HCT116 (cell line): ENCODE data around the gene BEX3. TPM values are rescaled to one million over a fixed set of nuclear protein-coding genes. Genes with fewer than 3 reads are reported as not detected.

Experiments used
- ATAC-seq: fragments of 200-7000 bp; cut with Tn5 transposase; 2 replicates; pipeline ENCODE4 v1.9.1; 2020; ENCODE audit warnings: mild to moderate bottlenecking, moderate library complexity
- BruUV-seq: library from RNA; stranded (reverse); fragments of 400-500 nt; replicated peaks from 2 replicates; lab custom pipeline; 2021; lab: Mats Ljungman, UMichigan
- CTCF ChIA-PET: fragments of 300-600 bp; sonication (Branson Sonifier 250); formaldehyde crosslinking; loops from one replicate; lab custom pipeline; 2021; ENCODE audit warnings: antibody characterized with exemption; lab: Charles Lee
- POLR2A ChIA-PET: fragments of 300-600, 350-600 bp; sonication (Branson Sonifier 250); formaldehyde crosslinking; loops from one replicate; lab custom pipeline; 2021; ENCODE audit warnings: antibody characterized with exemption; lab: Charles Lee
- RAD21 ChIA-PET, 2 experiments: fragments of 300-600 bp; sonication (Branson Sonifier 250); formaldehyde crosslinking; loops; one replicate each; lab custom pipeline; 2023; ENCODE audit warnings: low total read pairs in 2 of 2; ENCODE audit not compliant: uncharacterized antibody in 2 of 2, unreplicated experiment in 2 of 2, low non-redundant PET in 1 of 2; lab: Charles Lee
- DNase-seq: peaks from one replicate; pipeline ENCODE4 v3.0.0-alpha.2; 2010; ENCODE audit warnings: low read depth, low spot score
- H2AFZ ChIP-seq: fragments of 200-600 bp; shearing (Covaris generic), sonication (generic); 2 replicates; pipeline ENCODE4 v1.6.1; 2017; ENCODE audit warnings: low read depth, mixed run types, mixed read lengths, antibody characterized with exemption, low read length; ENCODE audit not compliant: poor library complexity, severe bottlenecking
- H3K27ac ChIP-seq: 2 replicates; pipeline ENCODE4 v1.5.1; 2012; ENCODE audit warnings: low read depth, low read length
- H3K27me3 ChIP-seq: fragments of 200-600 bp; sonication (generic); 2 replicates; pipeline ENCODE4 v1.6.1; 2016; ENCODE audit warnings: mixed run types, low read length, mixed read lengths; ENCODE audit not compliant: insufficient read depth
- H3K36me3 ChIP-seq, 2 experiments: fragments of 200-500 bp in 1 of 2; fragments of 200-600 bp in 1 of 2; sonication (Bioruptor generic) in 1 of 2; sonication (generic) in 1 of 2; 2 replicates each; pipeline versions ENCODE4 v1.5.1 to v1.6.1; 2014 to 2016; ENCODE audit warnings: low read length in 2 of 2, inconsistent platforms in 1 of 2, mixed read lengths in 1 of 2, mixed run types in 1 of 2; ENCODE audit not compliant: insufficient read depth in 2 of 2, control insufficient read depth in 1 of 2
- H3K4me1 ChIP-seq, 2 experiments: fragments of 200-600 bp in 1 of 2; sonication (generic) in 1 of 2; 2 replicates each; pipeline versions ENCODE4 v1.5.1 to v1.6.1; 2012 to 2017; ENCODE audit warnings: low read length in 2 of 2, inconsistent platforms in 1 of 2, mild to moderate bottlenecking in 1 of 2, mixed read lengths in 1 of 2, mixed run types in 1 of 2, moderate library complexity in 1 of 2; ENCODE audit not compliant: insufficient read depth in 2 of 2, control insufficient read depth in 1 of 2
- H3K4me2 ChIP-seq: fragments of 200-600 bp; sonication (generic); 2 replicates; pipeline ENCODE4 v1.6.1; 2017; ENCODE audit warnings: mixed run types, low read length, mixed read lengths
- H3K4me3 ChIP-seq, 2 experiments: fragments of 200-600 bp in 1 of 2; sonication (generic) in 1 of 2; replicated peaks in 1 of 2; 2 replicates each; pipeline ENCODE4 v1.5.1; 2011 to 2016; ENCODE audit warnings: low read length in 2 of 2, control low read depth in 1 of 2, low read depth in 1 of 2, mild to moderate bottlenecking in 1 of 2, mixed read lengths in 1 of 2, mixed run types in 1 of 2
- H3K79me2 ChIP-seq: fragments of 200-600 bp; sonication (generic); 2 replicates; pipeline ENCODE4 v1.6.1; 2017; ENCODE audit warnings: mild to moderate bottlenecking, mixed run types, low read length, moderate library complexity, mixed read lengths; ENCODE audit not compliant: insufficient read depth
- H3K9ac ChIP-seq: fragments of 200-600 bp; sonication (generic); 2 replicates; pipeline ENCODE4 v1.6.1; 2016; ENCODE audit warnings: low read length, mixed read lengths
- H3K9me2 ChIP-seq: fragments of 200-600 bp; sonication (generic), shearing (Covaris generic); 2 replicates; pipeline ENCODE4 v1.6.1; 2017; ENCODE audit warnings: mixed run types, mild to moderate bottlenecking, moderate library complexity; ENCODE audit not compliant: insufficient read depth
- H3K9me3 ChIP-seq, 2 experiments: fragments of 200-500 bp in 1 of 2; fragments of 200-600 bp in 1 of 2; sonication (Bioruptor generic) in 1 of 2; sonication (generic) in 1 of 2; 2 replicates each; pipeline ENCODE4 v1.6.1; 2014 to 2017; ENCODE audit warnings: low read length in 2 of 2, mixed read lengths in 2 of 2, inconsistent platforms in 1 of 2, low read depth in 1 of 2, mild to moderate bottlenecking in 1 of 2, mixed run types in 1 of 2, moderate library complexity in 1 of 2; ENCODE audit not compliant: control insufficient read depth in 1 of 2, insufficient read depth in 1 of 2
- H4K20me1 ChIP-seq: fragments of 200-600 bp; sonication (generic), shearing (Covaris generic); 2 replicates; pipeline ENCODE4 v1.6.1; 2017; ENCODE audit warnings: mixed run types, mild to moderate bottlenecking, moderate library complexity; ENCODE audit not compliant: insufficient read depth
- CBX3 ChIP-seq: IDR thresholded peaks from 2 replicates; pipeline ENCODE4 v1.6.1; 2012; ENCODE audit warnings: low read depth
- CEBPB ChIP-seq: IDR thresholded peaks from 2 replicates; pipeline ENCODE4 v1.6.1; 2012; ENCODE audit warnings: low read depth
- EGR1 ChIP-seq: IDR thresholded peaks from 2 replicates; pipeline ENCODE4 v1.6.1; 2012; ENCODE audit warnings: low read depth
- ELF1 ChIP-seq: IDR thresholded peaks from 2 replicates; pipeline ENCODE4 v1.6.1; 2012; ENCODE audit warnings: low read depth, borderline replicate concordance
- EZH2 ChIP-seq: fragments of 200-600 bp; sonication (generic); IDR thresholded peaks from 2 replicates; pipeline ENCODE4 v1.6.1; 2017; ENCODE audit warnings: antibody characterized with exemption, mixed run types
- EZH2phosphoT487 ChIP-seq: fragments of 200-600 bp; IDR thresholded peaks from 2 replicates; pipeline ENCODE4 v1.6.1; 2018; ENCODE audit warnings: antibody characterized with exemption, borderline replicate concordance
- MAX ChIP-seq: IDR thresholded peaks from 2 replicates; pipeline ENCODE4 v1.6.1; 2012
- RAD21 ChIP-seq: IDR thresholded peaks from 2 replicates; pipeline ENCODE4 v1.6.1; 2012; ENCODE audit warnings: low read depth, mild to moderate bottlenecking
- SIN3A ChIP-seq: IDR thresholded peaks from 2 replicates; pipeline ENCODE4 v1.6.1; 2012; ENCODE audit warnings: low read depth
- ZBTB33 ChIP-seq: IDR thresholded peaks from 2 replicates; pipeline ENCODE4 v1.6.1; 2011; ENCODE audit warnings: mild to moderate bottlenecking, low read length, moderate library complexity; ENCODE audit not compliant: insufficient replicate concordance; ENCODE audit errors: extremely low read depth
- ZNF274 ChIP-seq: fragments of 200-500 bp; sonication (Bioruptor generic); IDR thresholded peaks from 2 replicates; pipeline ENCODE4 v1.6.1; 2014; ENCODE audit warnings: mild to moderate bottlenecking, low read depth, low read length, inconsistent platforms
- intact Hi-C: fragments of 100-400 bp; cut with micrococcal nuclease; formaldehyde crosslinking; loops from 2 replicates; pipeline ENCODE4 v1.10.0; 2022
- total RNA-seq: library from RNA; stranded (reverse); gene quantifications from one replicate; pipeline ENCODE4 v1.2.1, GENCODE V29; 2021; ENCODE audit not compliant: unreplicated experiment
- TF ChIP-seq, protein P1 (sequence below): IDR thresholded peaks from 2 replicates; pipeline ENCODE4 v1.6.1; 2012

Gene BEX3
- total RNA-seq, 1 experiment from 2014 or later: 86.2 TPM

DNA sequence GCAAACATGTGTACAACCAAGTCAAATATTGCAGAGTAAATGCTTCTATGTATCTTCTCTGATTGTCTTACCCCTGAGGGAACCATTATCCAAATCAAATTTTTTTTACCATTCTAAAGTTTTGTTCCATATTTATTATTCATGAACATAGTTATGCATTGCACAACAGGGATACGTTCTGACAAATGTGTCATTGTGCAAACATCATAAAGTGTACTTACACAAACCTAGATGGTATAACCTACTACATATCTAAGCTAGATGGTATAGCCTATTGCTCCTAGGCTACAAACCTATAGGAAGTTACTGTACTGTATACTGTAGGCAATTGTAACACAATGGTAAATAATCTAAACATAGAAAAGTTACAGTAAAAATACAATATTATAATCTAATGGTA is 23.4 kb downstream of the BEX3 start:
- DNase-seq: no peak
- no peak overlapping the region for H3K27ac ChIP-seq
- no peak for ATAC-seq
- no peaks in the 10 kb centered on the region for H3K79me2 ChIP-seq
- no peaks in the 10 kb centered on the region for H3K27me3 ChIP-seq
- H3K9ac ChIP-seq: no peak overlapping the region
- no peaks in the 10 kb centered on the region for H4K20me1 ChIP-seq
- no TSS peak for BruUV-seq
- no peak overlapping the region for H2AFZ ChIP-seq
- H3K4me1 ChIP-seq: peaks cover 5 to 26% of the 10 kb centered on the region in 2 experiments; a peak in 3 of 4 replicates
- ChIA-PET CTCF (no interaction called here), RAD21 (no interaction called here), POLR2A (no interaction called here)
- H3K4me3 ChIP-seq: no peak overlapping the region
- H3K9me3 ChIP-seq: no peaks in the 10 kb centered on the region
- TF ChIP-seq EZH2phosphoT487 (no peak), CBX3 (no peak), RAD21 (no peak), CEBPB (no peak), ELF1 (no peak), ZBTB33 (no peak), MAX (no peak), ZNF274 (no peak), EGR1 (no peak), SIN3A (no peak), EZH2 (no peak)
- TF ChIP-seq, protein P1, sequence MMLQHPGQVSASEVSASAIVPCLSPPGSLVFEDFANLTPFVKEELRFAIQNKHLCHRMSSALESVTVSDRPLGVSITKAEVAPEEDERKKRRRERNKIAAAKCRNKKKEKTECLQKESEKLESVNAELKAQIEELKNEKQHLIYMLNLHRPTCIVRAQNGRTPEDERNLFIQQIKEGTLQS: no peak
- intact Hi-C loops: no loop called here
- H3K36me3 ChIP-seq: no peaks in the 10 kb centered on the region
- no peaks in the 10 kb centered on the region for H3K9me2 ChIP-seq
- no peak overlapping the region for H3K4me2 ChIP-seq
